DND-41 (cell line): Measurements from ENCODE around the gene KIAA1549.

ENCODE experiments used
- EZH2 ChIP-seq: IDR thresholded peaks from 3 replicates; pipeline ENCODE4 v1.6.1; 2012; ENCODE audit warnings: borderline replicate concordance, low read depth, mild to moderate bottlenecking, moderate library complexity, low read length, inconsistent platforms; ENCODE audit not compliant: severe bottlenecking
- TF ChIP-seq, protein P1 (sequence below): IDR thresholded peaks from 2 replicates; pipeline ENCODE4 v1.5.1; 2012; ENCODE audit warnings: borderline replicate concordance, low read length, moderate library complexity, mild to moderate bottlenecking; ENCODE audit not compliant: poor library complexity, severe bottlenecking; ENCODE audit errors: extremely low read depth

DNA sequence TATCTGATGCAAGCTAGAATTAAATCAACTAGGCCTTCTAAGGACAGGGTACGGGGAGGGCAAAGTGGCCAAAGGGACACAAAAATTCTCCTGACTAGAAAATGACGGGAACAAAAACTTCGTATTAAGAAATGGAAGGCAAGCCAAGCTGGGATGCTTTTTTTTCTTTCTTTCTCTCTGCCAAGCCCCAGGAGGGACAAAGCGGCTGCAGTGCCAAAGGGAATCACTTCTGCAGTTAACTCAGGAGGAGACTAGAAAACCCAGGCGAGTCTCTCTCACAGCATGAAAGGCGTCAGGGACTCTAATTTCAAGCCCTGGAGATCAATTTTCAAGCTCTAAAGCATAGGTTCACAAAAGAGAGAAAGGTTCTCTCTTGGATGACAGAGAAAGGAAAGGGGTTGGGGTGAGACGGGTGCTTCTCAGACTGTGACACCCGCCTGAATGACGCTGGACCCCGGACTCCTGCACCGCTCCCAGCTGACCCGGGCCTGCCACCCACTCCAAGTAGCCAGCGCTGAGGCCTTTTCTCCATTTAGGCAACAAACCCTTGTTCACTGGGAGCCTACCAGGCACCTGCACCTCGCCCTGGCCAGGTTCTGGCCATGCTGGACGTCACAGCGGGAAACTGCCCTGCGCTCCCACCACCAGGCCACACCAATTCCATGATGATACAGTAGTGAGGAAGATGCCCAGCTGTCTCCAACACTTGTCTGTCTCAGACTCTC lies 56.5 kb downstream of the KIAA1549 start:
- TF ChIP-seq EZH2 = no peak
- TF ChIP-seq, protein P1, sequence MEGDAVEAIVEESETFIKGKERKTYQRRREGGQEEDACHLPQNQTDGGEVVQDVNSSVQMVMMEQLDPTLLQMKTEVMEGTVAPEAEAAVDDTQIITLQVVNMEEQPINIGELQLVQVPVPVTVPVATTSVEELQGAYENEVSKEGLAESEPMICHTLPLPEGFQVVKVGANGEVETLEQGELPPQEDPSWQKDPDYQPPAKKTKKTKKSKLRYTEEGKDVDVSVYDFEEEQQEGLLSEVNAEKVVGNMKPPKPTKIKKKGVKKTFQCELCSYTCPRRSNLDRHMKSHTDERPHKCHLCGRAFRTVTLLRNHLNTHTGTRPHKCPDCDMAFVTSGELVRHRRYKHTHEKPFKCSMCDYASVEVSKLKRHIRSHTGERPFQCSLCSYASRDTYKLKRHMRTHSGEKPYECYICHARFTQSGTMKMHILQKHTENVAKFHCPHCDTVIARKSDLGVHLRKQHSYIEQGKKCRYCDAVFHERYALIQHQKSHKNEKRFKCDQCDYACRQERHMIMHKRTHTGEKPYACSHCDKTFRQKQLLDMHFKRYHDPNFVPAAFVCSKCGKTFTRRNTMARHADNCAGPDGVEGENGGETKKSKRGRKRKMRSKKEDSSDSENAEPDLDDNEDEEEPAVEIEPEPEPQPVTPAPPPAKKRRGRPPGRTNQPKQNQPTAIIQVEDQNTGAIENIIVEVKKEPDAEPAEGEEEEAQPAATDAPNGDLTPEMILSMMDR = no peak
